Limb (tissue), 2 donors: Measurements from ENCODE around the gene KRT16.
"Not testable (repeated sequence)": the region's sequence is repeated elsewhere in the genome, so short reads cannot be mapped to it uniquely, and the experiment has no call there.

ENCODE experiments used
- DNase-seq, 2 donors: peaks; one replicate each; pipeline ENCODE4 v3.0.0-alpha.2; 2016; ENCODE audit errors: extremely low spot score in 2 of 2

Gene KRT16

GRCh38 chr17:41615454-41615853 is 2.9 kb upstream of the KRT16 start:
- no peak for DNase-seq

- DNase-seq = not testable (repeated sequence)
Observed at GRCh38 chr17:41614767-41615166, 2.2 kb upstream of the KRT16 start.

- DNase-seq = no peak
Observed at GRCh38 chr17:41614098-41614497, 1.5 kb upstream of the KRT16 start.

GRCh38 chr17:41613277-41614082 is 913 bp upstream of the KRT16 start:
- no peak for DNase-seq

- no peak for DNase-seq
Observed at GRCh38 chr17:41610965-41611640, 1.5 kb downstream of the KRT16 start.

GRCh38 chr17:41610061-41610517 is 2.5 kb downstream of the KRT16 start:
- not testable (repeated sequence) for DNase-seq

- not testable (repeated sequence) for DNase-seq
Observed at GRCh38 chr17:41606930-41607329, 5.6 kb downstream of the KRT16 start.

- no peak for DNase-seq
Observed at GRCh38 chr17:41602524-41602923, 10.0 kb downstream of the KRT16 start.

GRCh38 chr17:41600318-41600717 is 12.2 kb downstream of the KRT16 start:
- no peak for DNase-seq

GRCh38 chr17:41599680-41600079 is 12.9 kb downstream of the KRT16 start:
- no peak for DNase-seq

GRCh38 chr17:41595585-41595984 is 17.0 kb downstream of the KRT16 start:
- DNase-seq = no peak

GRCh38 chr17:41594363-41594915 is 18.1 kb downstream of the KRT16 start:
- DNase-seq = no peak

GRCh38 chr17:41593306-41593981 is 19.1 kb downstream of the KRT16 start:
- no peak for DNase-seq

- DNase-seq = no peak
Observed at GRCh38 chr17:41592601-41593305, 19.8 kb downstream of the KRT16 start.

GRCh38 chr17:41589301-41589700 is 23.3 kb downstream of the KRT16 start:
- DNase-seq = no peak

GRCh38 chr17:41588126-41588810 is 24.3 kb downstream of the KRT16 start:
- DNase-seq = no peak

- no peak for DNase-seq
Observed at GRCh38 chr17:41586863-41587495, 25.6 kb downstream of the KRT16 start, which contains the start of gene KRT14. Gene KRT14, minus strand, starts transcription at chr17:41586895. Its CDS starts 61 bp downstream, at chr17:41586834.

- DNase-seq = no peak
Observed at GRCh38 chr17:41585301-41586056, 27.1 kb downstream of the KRT16 start.

- not testable (repeated sequence) for DNase-seq
Observed at GRCh38 chr17:41584331-41584927, 28.1 kb downstream of the KRT16 start.
